WERI-Rb-1 (cell line): ENCODE data around the gene GMDS.

Experiments
- DNase-seq: peaks from one replicate; pipeline ENCODE4 v3.0.0-alpha.2; 2020
- H3K27ac ChIP-seq: fragments of 250-450 bp; sonication (Bioruptor Pico); 2 replicates; pipeline ENCODE4 v1.5.1; 2020; ENCODE audit warnings: mild to moderate bottlenecking, moderate library complexity
- H3K27me3 ChIP-seq: fragments of 250-450 bp; sonication (Bioruptor Pico); 2 replicates; pipeline ENCODE4 v1.5.1; 2021; ENCODE audit warnings: mild to moderate bottlenecking, low read depth, moderate library complexity; ENCODE audit not compliant: insufficient read depth, severe bottlenecking
- H3K36me3 ChIP-seq: fragments of 250-450 bp; sonication (Bioruptor Pico); 2 replicates; pipeline ENCODE4 v1.5.1; 2020; ENCODE audit warnings: mild to moderate bottlenecking, moderate library complexity
- H3K4me3 ChIP-seq: 2 replicates; pipeline ENCODE4 v1.5.1; 2011; ENCODE audit warnings: low read depth, mild to moderate bottlenecking, control low read depth, low read length
- H3K9me3 ChIP-seq: fragments of 250-450 bp; sonication (Bioruptor Pico); 2 replicates; pipeline ENCODE4 v1.5.1; 2021; ENCODE audit warnings: mild to moderate bottlenecking, moderate library complexity; ENCODE audit not compliant: severe bottlenecking
- TF ChIP-seq, protein P1 (sequence below): IDR thresholded peaks from 2 replicates; pipeline ENCODE4 v1.5.1; 2011; ENCODE audit warnings: low read depth, mild to moderate bottlenecking, control low read depth, inconsistent platforms, low read length

GMDS gene

DNA sequence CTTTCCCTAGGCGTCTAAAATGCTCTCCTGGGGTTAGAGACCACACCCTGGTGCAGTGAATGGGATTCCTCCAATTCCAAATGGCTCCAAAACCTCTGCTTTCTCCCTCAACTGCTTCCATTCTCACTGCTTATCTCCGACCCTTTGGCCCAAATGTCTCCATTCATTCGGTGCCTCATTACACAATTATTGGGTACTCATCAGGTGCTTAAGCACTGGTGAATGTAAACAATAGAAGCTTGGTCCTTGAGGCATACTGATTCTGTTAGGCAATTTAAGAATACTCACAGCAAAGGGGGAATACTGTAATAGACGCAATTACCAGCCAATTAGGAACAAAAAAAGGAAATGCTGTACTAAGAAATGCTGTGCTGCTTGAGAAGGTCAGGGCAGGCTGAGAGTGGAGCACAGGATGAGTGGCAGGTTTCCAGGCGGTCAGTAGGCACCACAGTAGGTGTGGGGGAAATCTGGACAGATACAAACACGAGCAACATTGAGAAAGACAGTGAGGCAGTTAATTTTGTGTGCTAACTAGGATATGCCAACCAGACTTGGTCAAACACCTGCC, 23.0 kb downstream of the GMDS start:
- TF ChIP-seq, protein P1, sequence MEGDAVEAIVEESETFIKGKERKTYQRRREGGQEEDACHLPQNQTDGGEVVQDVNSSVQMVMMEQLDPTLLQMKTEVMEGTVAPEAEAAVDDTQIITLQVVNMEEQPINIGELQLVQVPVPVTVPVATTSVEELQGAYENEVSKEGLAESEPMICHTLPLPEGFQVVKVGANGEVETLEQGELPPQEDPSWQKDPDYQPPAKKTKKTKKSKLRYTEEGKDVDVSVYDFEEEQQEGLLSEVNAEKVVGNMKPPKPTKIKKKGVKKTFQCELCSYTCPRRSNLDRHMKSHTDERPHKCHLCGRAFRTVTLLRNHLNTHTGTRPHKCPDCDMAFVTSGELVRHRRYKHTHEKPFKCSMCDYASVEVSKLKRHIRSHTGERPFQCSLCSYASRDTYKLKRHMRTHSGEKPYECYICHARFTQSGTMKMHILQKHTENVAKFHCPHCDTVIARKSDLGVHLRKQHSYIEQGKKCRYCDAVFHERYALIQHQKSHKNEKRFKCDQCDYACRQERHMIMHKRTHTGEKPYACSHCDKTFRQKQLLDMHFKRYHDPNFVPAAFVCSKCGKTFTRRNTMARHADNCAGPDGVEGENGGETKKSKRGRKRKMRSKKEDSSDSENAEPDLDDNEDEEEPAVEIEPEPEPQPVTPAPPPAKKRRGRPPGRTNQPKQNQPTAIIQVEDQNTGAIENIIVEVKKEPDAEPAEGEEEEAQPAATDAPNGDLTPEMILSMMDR, result no peak
- no peaks in the 10 kb centered on the region for H3K36me3 ChIP-seq
- no peak overlapping the region for H3K4me3 ChIP-seq
- no peaks in the 10 kb centered on the region for H3K27me3 ChIP-seq
- H3K9me3 ChIP-seq, result no peaks in the 10 kb centered on the region
- DNase-seq, result no peak
- H3K27ac ChIP-seq, result no peak overlapping the region

- TF ChIP-seq, protein P1, result no peak
- H3K9me3 ChIP-seq, result no peaks in the 10 kb centered on the region
- DNase-seq, result no peak
- no peaks in the 10 kb centered on the region for H3K36me3 ChIP-seq
- H3K27me3 ChIP-seq, result no peaks in the 10 kb centered on the region
- H3K27ac ChIP-seq, result no peak overlapping the region
- H3K4me3 ChIP-seq, result no peak overlapping the region
Measured at GRCh38 chr6:2221726-2222274, 23.6 kb downstream of the GMDS start.

- TF ChIP-seq, protein P1, result no peak
- no peak for DNase-seq
- no peaks in the 10 kb centered on the region for H3K27me3 ChIP-seq
- H3K4me3 ChIP-seq, result no peak overlapping the region
- H3K27ac ChIP-seq, result no peak overlapping the region
- H3K9me3 ChIP-seq, result no peaks in the 10 kb centered on the region
- H3K36me3 ChIP-seq, result no peaks in the 10 kb centered on the region
Measured at GRCh38 chr6:2220154-2220553, 25.3 kb downstream of the GMDS start.

DNA sequence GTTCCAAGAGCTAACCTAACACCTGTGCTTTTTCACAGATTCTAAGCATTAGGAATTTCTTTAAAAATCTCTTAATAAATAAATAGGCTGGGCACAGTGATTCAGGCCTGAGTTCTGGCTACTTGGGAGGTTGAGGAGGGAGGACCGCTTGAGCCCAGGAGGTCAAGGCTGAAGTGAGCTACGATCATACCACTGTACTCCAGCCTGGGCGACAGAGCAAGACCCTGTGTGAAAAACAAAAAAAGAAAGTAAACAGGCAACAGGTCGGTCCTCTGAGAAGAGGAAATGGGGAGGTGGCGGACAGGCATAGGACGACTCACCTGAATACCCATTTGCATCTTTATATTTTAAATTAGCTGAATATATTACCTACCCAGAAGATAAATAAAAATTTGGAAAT, 26.5 kb downstream of the GMDS start:
- H3K36me3 ChIP-seq, result no peaks in the 10 kb centered on the region
- H3K9me3 ChIP-seq, result no peaks in the 10 kb centered on the region
- no peak for DNase-seq
- no peak overlapping the region for H3K4me3 ChIP-seq
- TF ChIP-seq, protein P1, result no peak
- no peaks in the 10 kb centered on the region for H3K27me3 ChIP-seq
- no peak overlapping the region for H3K27ac ChIP-seq

GRCh38 chr6:2216794-2217383, 28.5 kb downstream of the GMDS start:
- TF ChIP-seq, protein P1, result no peak
- Histone ChIP-seq H3K9me3 (no peaks in the 10 kb centered on the region), H3K27ac (no peak overlapping the region), H3K36me3 (no peaks in the 10 kb centered on the region), H3K4me3 (no peak overlapping the region), H3K27me3 (no peaks in the 10 kb centered on the region)
- DNase-seq, result peak; percentile 17

DNA sequence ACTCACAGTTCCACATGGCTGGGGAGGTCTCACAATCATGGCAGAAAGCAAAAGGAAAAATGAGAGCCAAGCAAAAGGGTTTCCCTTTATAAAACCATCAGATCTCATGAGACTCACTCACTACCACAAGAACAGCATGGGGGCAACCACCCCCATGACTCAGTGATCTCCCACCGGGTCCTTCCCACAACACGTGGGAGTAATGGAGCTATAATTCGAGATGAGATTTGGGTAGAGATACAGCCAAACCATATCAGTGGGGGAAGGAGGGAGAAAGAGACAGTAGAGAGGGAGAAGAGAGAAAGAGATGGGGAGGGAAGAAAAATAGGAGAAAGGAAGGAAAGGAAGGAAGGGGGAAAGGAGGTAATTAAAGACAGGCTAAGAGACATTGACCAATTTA, 30.1 kb downstream of the GMDS start:
- TF ChIP-seq, protein P1, result no peak
- no peak for DNase-seq

More for the DNA sequence above, 30.1 kb downstream of the GMDS start:
- Histone ChIP-seq H3K36me3 (no peaks in the 10 kb centered on the region), H3K27me3 (no peaks in the 10 kb centered on the region), H3K4me3 (no peak overlapping the region), H3K27ac (no peak overlapping the region), H3K9me3 (no peaks in the 10 kb centered on the region)
